Measurements from ENCODE around the gene CA4.
"Not testable (repeated sequence)": the region's sequence is repeated elsewhere in the genome, so short reads cannot be mapped to it uniquely, and the experiment has no call there.

Gene CA4

DNA sequence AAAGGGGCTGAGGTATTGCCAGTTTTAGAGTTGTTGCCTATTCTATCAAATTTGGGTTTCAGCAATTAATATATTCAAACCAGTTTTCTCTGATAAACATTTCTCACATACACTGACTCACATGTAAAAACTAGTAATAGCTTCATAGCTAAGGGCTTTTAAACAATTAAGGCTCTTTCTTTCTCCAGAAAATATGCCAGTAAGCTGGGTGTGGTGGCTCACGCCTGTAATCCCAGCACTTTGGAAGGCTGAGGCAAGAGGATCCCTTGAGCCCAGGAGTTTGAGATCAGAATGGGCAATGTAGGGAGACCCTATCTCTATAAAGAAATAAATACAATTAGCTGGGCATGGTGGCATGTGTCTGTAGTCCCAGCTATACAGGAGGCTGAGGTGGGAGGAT, 48.9 kb downstream of the CA4 start:
- not testable (repeated sequence) for H3K79me2 ChIP-seq (ENCODE audit: insufficient read depth, low read length); H3K4me2 ChIP-seq (ENCODE audit: insufficient read depth, low read length); H2AFZ ChIP-seq (ENCODE audit: low read depth, low read length); H3K9me3 ChIP-seq (ENCODE audit: insufficient read depth, low read length, severe bottlenecking); H3K9ac ChIP-seq (ENCODE audit: low read depth, low read length); H3K27ac ChIP-seq (ENCODE audit: low read length); H4K20me1 ChIP-seq (ENCODE audit: insufficient read depth, low read length); H3K4me3 ChIP-seq (ENCODE audit: low read depth in 1 of 2, low read length in 2 of 2); H3K4me1 ChIP-seq (ENCODE audit: insufficient read depth, low read length); ATAC-seq (ENCODE audit: insufficient read depth, low read depth); DNase-seq; H3K27me3 ChIP-seq (ENCODE audit: insufficient read depth, low read length, poor library complexity)
- H3K36me3 ChIP-seq (ENCODE audit: insufficient read depth, low read length), result peaks cover 42% of the 10 kb centered on the region

DNA sequence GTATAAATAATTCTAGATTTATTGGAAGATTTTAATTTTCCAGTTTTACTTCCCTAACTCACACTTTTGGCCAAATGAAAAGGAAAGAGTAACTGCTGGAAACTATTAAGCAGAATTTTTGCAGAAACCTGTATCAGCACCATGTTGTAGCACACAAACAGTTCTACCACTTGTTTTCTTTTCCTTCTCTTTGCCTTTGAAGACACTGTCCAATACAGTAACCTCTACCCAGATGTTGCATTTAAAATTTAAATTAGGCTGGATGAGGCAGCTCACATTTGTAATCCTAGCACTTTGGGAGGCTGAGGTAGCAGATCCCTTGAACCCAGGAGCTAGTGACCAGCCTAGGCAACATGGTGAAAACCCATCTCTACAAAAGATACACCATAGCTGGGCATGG, 56.0 kb downstream of the CA4 start:
- H4K20me1 ChIP-seq (ENCODE audit: insufficient read depth, low read length); H3K4me1 ChIP-seq (ENCODE audit: insufficient read depth, low read length); H3K9me3 ChIP-seq (ENCODE audit: insufficient read depth, low read length, severe bottlenecking); H3K27ac ChIP-seq (ENCODE audit: low read length); DNase-seq; H3K4me3 ChIP-seq (ENCODE audit: low read depth in 1 of 2, low read length in 2 of 2); H3K4me2 ChIP-seq (ENCODE audit: insufficient read depth, low read length); H2AFZ ChIP-seq (ENCODE audit: low read depth, low read length); H3K9ac ChIP-seq (ENCODE audit: low read depth, low read length); H3K36me3 ChIP-seq (ENCODE audit: insufficient read depth, low read length); H3K79me2 ChIP-seq (ENCODE audit: insufficient read depth, low read length); ATAC-seq (ENCODE audit: insufficient read depth, low read depth); H3K27me3 ChIP-seq (ENCODE audit: insufficient read depth, low read length, poor library complexity): not testable (repeated sequence)

DNA sequence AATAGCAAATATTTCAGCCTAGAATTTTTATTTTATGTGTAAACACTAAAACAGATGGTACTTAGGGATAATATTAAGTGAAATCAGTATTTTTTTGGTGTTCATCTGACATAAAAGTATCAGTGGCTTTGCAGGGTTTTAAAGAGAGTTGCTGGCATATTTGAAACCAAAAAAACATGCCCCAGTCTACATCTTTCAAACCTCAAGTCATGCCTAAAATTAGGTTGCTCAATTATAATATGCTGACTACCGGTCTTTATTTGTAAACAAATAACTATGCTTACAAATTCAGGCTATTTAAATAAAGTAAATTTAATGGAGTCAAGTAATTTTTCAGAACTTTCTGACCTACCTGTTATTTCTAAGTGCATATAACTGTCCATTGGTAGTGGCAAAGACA, 58.5 kb downstream of the CA4 start:
- not testable (repeated sequence) for H2AFZ ChIP-seq (ENCODE audit: low read depth, low read length); DNase-seq; H3K4me1 ChIP-seq (ENCODE audit: insufficient read depth, low read length); H3K9ac ChIP-seq (ENCODE audit: low read depth, low read length); H3K36me3 ChIP-seq (ENCODE audit: insufficient read depth, low read length); ATAC-seq (ENCODE audit: insufficient read depth, low read depth); H3K4me2 ChIP-seq (ENCODE audit: insufficient read depth, low read length); H3K27me3 ChIP-seq (ENCODE audit: insufficient read depth, low read length, poor library complexity); H3K4me3 ChIP-seq (ENCODE audit: low read depth in 1 of 2, low read length in 2 of 2); H3K9me3 ChIP-seq (ENCODE audit: insufficient read depth, low read length, severe bottlenecking); H3K79me2 ChIP-seq (ENCODE audit: insufficient read depth, low read length); H4K20me1 ChIP-seq (ENCODE audit: insufficient read depth, low read length); H3K27ac ChIP-seq (ENCODE audit: low read length)

All from DND-41 (cell line).